HepG2 (cell line): ENCODE data around the gene TNFAIP8L2. TPM values are rescaled to one million over a fixed set of nuclear protein-coding genes. Genes with fewer than 3 reads are reported as not detected.
A peak's percentile ranks its signal among the peaks of the same experiment; 100 is the strongest.

ENCODE experiments used
- FOXA1 ChIP-seq, 2 experiments: fragments of 450-650 bp in 1 of 2; sonication (generic) in 1 of 2; formaldehyde crosslinking in 1 of 2; IDR thresholded peaks; 2 replicates each; pipeline versions ENCODE4 v1.4.0 to v1.6.1; 2016 to 2020; ENCODE audit warnings: missing genetic modification reagents in 1 of 2
- NONO ChIP-seq, 2 experiments: fragments of 450-650 bp in 1 of 2; sonication (generic) in 1 of 2; formaldehyde crosslinking in 1 of 2; IDR thresholded peaks in 1 of 2; conservative IDR thresholded peaks in 1 of 2; 2 replicates each; pipeline versions ENCODE4 v1.6.1 to v1.8.0; 2017 to 2022; ENCODE audit warnings: mild to moderate bottlenecking in 1 of 2, missing genetic modification reagents in 1 of 2, moderate library complexity in 1 of 2
- NR2F6 ChIP-seq, 2 experiments: IDR thresholded peaks; 2 replicates each; pipeline ENCODE4 v1.6.1; 2016; ENCODE audit warnings: antibody characterized with exemption in 1 of 2, mild to moderate bottlenecking in 1 of 2
- ONECUT2 ChIP-seq: sonication (generic); formaldehyde crosslinking; IDR thresholded peaks from 2 replicates; pipeline ENCODE4 v1.4.0; 2020; ENCODE audit warnings: missing genetic modification reagents
- SMARCC2 ChIP-seq: fragments of 450-650 bp; IDR thresholded peaks from 2 replicates; pipeline ENCODE4 v1.6.1; 2017; ENCODE audit warnings: antibody characterized with exemption, mild to moderate bottlenecking
- ZFP36L1 ChIP-seq: sonication (generic); formaldehyde crosslinking; IDR thresholded peaks from 2 replicates; pipeline ENCODE4 v1.8.0; 2022; ENCODE audit warnings: mild to moderate bottlenecking, missing genetic modification reagents, moderate library complexity
- ZFY ChIP-seq: sonication (generic); formaldehyde crosslinking; IDR thresholded peaks from 2 replicates; pipeline ENCODE4 v1.4.0; 2020; ENCODE audit warnings: missing genetic modification reagents
- ZNF136 ChIP-seq: sonication (generic); formaldehyde crosslinking; IDR thresholded peaks from 2 replicates; pipeline ENCODE4 v1.8.1; 2022; ENCODE audit warnings: low read depth, mild to moderate bottlenecking, moderate library complexity, missing genetic modification reagents
- ZNF274 ChIP-seq: sonication (generic); formaldehyde crosslinking; IDR thresholded peaks from 2 replicates; pipeline ENCODE4 v1.5.1; 2020; ENCODE audit warnings: mild to moderate bottlenecking, missing genetic modification reagents
- ZNF382 ChIP-seq: sonication (generic); formaldehyde crosslinking; IDR thresholded peaks from 2 replicates; pipeline ENCODE4 v1.5.0; 2020; ENCODE audit warnings: missing genetic modification reagents, mild to moderate bottlenecking, borderline replicate concordance
- ZSCAN31 ChIP-seq: sonication (generic); formaldehyde crosslinking; IDR thresholded peaks from 2 replicates; pipeline ENCODE4 v1.5.0; 2020; ENCODE audit warnings: low read depth, mild to moderate bottlenecking, missing genetic modification reagents
- polyA plus RNA-seq, 8 experiments: library from polyadenylated mRNA; depleted of rRNA in 3 of 8; stranded (reverse) in 7 of 8; unstranded in 1 of 8; fragments of >200 nt; fragmentation: Illumina TruSeq in 4 of 8; extraction: Trizol in 4 of 8; gene quantifications; 2 replicates each; pipeline versions ENCODE4 v1.2.1 to v1.2.3, GENCODE V29; 2011 to 2016; ENCODE audit warnings: low read depth in 4 of 8, missing spikeins in 1 of 8, mixed read lengths in 1 of 8; ENCODE audit not compliant: insufficient read depth in 1 of 8
- total RNA-seq, 5 experiments: library from RNA; depleted of rRNA; stranded (reverse); fragments of >200 nt; fragmentation: Illumina TruSeq; extraction: Trizol; gene quantifications; 2 replicates each; pipeline ENCODE4 v1.2.3, GENCODE V29; 2016; ENCODE audit warnings: low read depth in 1 of 5
- TF ChIP-seq, protein P1 (sequence below): sonication (generic); formaldehyde crosslinking; IDR thresholded peaks from 2 replicates; pipeline ENCODE4 v1.4.0; 2020; ENCODE audit warnings: missing genetic modification reagents
- TF ChIP-seq, protein P2 (sequence below): sonication (generic); formaldehyde crosslinking; conservative IDR thresholded peaks from 2 replicates; pipeline ENCODE4 v1.8.0; 2022; ENCODE audit warnings: missing genetic modification reagents
- TF ChIP-seq, protein P3 (sequence below): sonication (generic); formaldehyde crosslinking; IDR thresholded peaks from 2 replicates; pipeline ENCODE4 v1.5.1; 2020; ENCODE audit warnings: mild to moderate bottlenecking, missing genetic modification reagents, borderline replicate concordance
- TF ChIP-seq, protein P4 (sequence below), 2 experiments: sonication (generic) in 1 of 2; formaldehyde crosslinking in 1 of 2; IDR thresholded peaks; 2 replicates each; pipeline versions ENCODE4 v1.5.1 to v1.6.1; 2011 to 2020; ENCODE audit warnings: borderline replicate concordance in 1 of 2, low read depth in 1 of 2, low read length in 1 of 2, mild to moderate bottlenecking in 1 of 2, missing genetic modification reagents in 1 of 2, moderate library complexity in 1 of 2

The TNFAIP8L2 gene
- total and polyA plus RNA-seq, 2 of the 13 experiments (the other 11 are each of a cell fraction or from before 2014, with no cell fraction given), result not detected

DNA sequence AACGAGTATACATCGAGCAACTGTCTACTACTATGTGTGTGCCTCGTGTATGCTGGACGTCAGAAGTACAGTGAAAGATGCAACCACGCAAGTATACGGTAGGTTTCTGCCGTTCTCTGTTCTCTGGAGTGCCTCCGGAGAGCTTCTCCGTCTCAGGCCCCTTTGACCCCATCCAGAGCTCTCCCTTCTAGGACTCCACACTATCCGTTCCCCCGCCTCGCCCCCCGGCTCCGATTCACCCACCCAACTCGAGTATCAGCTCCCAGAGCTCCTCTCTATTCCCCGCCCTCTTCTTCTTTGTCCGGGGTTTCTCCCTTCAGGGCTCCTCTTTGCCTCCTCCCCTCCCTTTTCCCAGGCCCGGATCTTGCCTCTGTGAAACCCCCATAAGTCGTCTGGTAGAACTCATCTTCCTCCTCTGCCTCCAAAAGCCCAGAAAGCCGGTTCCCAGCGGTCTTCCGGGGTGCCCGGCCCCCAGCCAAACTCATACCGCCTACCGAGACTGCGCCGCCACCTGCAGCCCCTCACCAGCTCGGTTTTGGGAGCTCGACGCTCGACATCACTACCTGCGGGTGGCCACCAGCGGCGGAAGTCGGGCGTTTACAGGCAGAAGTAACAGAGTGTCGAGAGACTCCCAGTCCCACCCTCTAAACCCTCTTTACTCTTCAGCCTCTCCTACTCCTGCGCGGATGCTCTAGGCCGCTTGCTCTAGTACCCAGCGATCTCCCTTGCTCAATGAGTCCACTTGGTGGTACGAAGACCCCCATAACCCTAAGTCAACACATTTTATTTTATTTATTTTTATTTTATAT, 33.4 kb downstream of the TNFAIP8L2 start, which contains the start of gene VPS72 (continued):
- TF ChIP-seq ONECUT2 (no peak), ZFP36L1 (peak; percentile 39; the same call in 1 of the 2 replicates), NONO (IDR thresholded peaks at IDR 0.05) (no peak), NONO (CRISPR knock-in tag; conservative IDR thresholded peaks at IDR 0.05) (peak; percentile 82), ZNF136 (CRISPR knock-in tag) (no peak), ZSCAN31 (CRISPR knock-in tag) (0 out of 2 replicates have a peak, but pooled peaks have one; percentile 39), SMARCC2 (no peak), FOXA1 (IDR thresholded peaks at IDR 0.05) (no peak), FOXA1 (CRISPR knock-in tag; IDR thresholded peaks at IDR 0.05) (no peak), ZNF274 (CRISPR knock-in tag) (no peak), ZNF382 (CRISPR knock-in tag) (no peak), ZFY (CRISPR knock-in tag) (peak; percentile 89), NR2F6 (IDR thresholded peaks at IDR 0.05) (peak; percentile 23; the same call in 1 of the 2 replicates), NR2F6 (CRISPR knock-in tag; IDR thresholded peaks at IDR 0.05) (peak; percentile 51; the same call in 1 of the 2 replicates)
- TF ChIP-seq, protein P1, sequence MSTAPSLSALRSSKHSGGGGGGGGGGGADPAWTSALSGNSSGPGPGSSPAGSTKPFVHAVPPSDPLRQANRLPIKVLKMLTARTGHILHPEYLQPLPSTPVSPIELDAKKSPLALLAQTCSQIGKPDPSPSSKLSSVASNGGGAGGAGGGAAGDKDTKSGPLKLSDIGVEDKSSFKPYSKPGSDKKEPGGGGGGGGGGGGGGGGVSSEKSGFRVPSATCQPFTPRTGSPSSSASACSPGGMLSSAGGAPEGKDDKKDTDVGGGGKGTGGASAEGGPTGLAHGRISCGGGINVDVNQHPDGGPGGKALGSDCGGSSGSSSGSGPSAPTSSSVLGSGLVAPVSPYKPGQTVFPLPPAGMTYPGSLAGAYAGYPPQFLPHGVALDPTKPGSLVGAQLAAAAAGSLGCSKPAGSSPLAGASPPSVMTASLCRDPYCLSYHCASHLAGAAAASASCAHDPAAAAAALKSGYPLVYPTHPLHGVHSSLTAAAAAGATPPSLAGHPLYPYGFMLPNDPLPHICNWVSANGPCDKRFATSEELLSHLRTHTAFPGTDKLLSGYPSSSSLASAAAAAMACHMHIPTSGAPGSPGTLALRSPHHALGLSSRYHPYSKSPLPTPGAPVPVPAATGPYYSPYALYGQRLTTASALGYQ (CRISPR knock-in tag), result no peak
- TF ChIP-seq, protein P2, sequence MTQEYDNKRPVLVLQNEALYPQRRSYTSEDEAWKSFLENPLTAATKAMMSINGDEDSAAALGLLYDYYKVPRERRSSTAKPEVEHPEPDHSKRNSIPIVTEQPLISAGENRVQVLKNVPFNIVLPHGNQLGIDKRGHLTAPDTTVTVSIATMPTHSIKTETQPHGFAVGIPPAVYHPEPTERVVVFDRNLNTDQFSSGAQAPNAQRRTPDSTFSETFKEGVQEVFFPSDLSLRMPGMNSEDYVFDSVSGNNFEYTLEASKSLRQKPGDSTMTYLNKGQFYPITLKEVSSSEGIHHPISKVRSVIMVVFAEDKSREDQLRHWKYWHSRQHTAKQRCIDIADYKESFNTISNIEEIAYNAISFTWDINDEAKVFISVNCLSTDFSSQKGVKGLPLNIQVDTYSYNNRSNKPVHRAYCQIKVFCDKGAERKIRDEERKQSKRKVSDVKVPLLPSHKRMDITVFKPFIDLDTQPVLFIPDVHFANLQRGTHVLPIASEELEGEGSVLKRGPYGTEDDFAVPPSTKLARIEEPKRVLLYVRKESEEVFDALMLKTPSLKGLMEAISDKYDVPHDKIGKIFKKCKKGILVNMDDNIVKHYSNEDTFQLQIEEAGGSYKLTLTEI (CRISPR knock-in tag), result no peak
- TF ChIP-seq, protein P3, sequence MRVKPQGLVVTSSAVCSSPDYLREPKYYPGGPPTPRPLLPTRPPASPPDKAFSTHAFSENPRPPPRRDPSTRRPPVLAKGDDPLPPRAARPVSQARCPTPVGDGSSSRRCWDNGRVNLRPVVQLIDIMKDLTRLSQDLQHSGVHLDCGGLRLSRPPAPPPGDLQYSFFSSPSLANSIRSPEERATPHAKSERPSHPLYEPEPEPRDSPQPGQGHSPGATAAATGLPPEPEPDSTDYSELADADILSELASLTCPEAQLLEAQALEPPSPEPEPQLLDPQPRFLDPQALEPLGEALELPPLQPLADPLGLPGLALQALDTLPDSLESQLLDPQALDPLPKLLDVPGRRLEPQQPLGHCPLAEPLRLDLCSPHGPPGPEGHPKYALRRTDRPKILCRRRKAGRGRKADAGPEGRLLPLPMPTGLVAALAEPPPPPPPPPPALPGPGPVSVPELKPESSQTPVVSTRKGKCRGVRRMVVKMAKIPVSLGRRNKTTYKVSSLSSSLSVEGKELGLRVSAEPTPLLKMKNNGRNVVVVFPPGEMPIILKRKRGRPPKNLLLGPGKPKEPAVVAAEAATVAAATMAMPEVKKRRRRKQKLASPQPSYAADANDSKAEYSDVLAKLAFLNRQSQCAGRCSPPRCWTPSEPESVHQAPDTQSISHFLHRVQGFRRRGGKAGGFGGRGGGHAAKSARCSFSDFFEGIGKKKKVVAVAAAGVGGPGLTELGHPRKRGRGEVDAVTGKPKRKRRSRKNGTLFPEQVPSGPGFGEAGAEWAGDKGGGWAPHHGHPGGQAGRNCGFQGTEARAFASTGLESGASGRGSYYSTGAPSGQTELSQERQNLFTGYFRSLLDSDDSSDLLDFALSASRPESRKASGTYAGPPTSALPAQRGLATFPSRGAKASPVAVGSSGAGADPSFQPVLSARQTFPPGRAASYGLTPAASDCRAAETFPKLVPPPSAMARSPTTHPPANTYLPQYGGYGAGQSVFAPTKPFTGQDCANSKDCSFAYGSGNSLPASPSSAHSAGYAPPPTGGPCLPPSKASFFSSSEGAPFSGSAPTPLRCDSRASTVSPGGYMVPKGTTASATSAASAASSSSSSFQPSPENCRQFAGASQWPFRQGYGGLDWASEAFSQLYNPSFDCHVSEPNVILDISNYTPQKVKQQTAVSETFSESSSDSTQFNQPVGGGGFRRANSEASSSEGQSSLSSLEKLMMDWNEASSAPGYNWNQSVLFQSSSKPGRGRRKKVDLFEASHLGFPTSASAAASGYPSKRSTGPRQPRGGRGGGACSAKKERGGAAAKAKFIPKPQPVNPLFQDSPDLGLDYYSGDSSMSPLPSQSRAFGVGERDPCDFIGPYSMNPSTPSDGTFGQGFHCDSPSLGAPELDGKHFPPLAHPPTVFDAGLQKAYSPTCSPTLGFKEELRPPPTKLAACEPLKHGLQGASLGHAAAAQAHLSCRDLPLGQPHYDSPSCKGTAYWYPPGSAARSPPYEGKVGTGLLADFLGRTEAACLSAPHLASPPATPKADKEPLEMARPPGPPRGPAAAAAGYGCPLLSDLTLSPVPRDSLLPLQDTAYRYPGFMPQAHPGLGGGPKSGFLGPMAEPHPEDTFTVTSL, result no peak
- TF ChIP-seq, protein P4, sequence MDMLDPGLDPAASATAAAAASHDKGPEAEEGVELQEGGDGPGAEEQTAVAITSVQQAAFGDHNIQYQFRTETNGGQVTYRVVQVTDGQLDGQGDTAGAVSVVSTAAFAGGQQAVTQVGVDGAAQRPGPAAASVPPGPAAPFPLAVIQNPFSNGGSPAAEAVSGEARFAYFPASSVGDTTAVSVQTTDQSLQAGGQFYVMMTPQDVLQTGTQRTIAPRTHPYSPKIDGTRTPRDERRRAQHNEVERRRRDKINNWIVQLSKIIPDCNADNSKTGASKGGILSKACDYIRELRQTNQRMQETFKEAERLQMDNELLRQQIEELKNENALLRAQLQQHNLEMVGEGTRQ (IDR thresholded peaks at IDR 0.05; ENCODE audit: low read depth, low read length), result no peak
- TF ChIP-seq, protein P4 (CRISPR knock-in tag; IDR thresholded peaks at IDR 0.05; ENCODE audit: borderline replicate concordance), result no peak
